Activated T-cell treated with anti-CD3 and anti-CD28 coated beads, Interleukin-2, amount 50 U/mL, for 48 hours (primary cell): Measurements from ENCODE around the gene C1QTNF6.
"Not testable (repeated sequence)": the region's sequence is repeated elsewhere in the genome, so short reads cannot be mapped to it uniquely, and the experiment has no call there.

ENCODE experiments used
- DNase-seq, 2 experiments: peaks; one replicate each; pipeline ENCODE4 v3.0.0-alpha.2; 2020

C1QTNF6 gene

DNA sequence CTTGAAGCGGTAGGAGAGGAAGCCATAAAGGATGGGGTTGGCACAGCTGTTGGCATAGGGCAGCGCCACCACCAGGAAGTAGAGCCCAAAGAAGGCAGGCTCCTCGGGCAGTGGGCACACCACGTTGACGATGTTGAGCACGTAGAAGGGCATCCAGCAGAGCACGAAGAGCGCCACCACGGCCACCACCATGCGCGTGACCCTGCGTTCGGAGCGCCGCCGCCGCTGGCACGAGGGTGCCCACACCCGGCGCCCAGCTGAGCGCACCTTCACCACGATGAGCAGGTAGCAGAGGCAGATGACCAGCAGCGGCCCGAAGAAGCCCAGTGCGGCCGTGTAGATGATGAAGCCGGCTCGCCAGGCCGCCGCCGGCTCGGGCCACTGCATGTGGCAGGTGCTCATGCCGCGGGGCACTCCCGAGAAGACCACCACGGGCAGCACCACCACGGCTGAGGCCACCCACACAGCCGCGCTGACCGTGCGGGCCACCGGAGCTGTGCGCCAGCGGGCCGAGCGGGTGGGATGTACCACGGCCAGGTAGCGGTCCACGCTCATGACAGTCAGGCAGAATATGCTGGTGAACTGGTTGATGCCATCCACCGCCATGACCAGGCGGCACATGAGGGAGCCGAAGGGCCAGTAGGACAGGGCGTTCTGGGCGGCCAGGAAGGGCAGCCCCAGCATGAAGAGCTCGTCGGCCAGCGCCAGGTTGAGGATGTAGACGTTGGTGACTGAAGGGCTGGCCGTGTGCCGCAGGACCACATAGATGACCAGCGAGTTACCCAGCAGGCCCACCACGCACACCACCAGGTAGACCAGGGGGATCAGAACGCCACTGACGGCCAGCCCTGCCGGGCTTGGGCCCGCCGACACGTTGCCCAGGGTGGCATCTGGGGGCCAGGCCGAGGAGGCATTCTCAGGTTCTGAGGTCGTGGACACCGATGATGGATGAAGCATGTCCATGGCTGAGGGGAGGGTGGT lies 19.1 kb upstream of the C1QTNF6 start:
- no peak for DNase-seq

DNA sequence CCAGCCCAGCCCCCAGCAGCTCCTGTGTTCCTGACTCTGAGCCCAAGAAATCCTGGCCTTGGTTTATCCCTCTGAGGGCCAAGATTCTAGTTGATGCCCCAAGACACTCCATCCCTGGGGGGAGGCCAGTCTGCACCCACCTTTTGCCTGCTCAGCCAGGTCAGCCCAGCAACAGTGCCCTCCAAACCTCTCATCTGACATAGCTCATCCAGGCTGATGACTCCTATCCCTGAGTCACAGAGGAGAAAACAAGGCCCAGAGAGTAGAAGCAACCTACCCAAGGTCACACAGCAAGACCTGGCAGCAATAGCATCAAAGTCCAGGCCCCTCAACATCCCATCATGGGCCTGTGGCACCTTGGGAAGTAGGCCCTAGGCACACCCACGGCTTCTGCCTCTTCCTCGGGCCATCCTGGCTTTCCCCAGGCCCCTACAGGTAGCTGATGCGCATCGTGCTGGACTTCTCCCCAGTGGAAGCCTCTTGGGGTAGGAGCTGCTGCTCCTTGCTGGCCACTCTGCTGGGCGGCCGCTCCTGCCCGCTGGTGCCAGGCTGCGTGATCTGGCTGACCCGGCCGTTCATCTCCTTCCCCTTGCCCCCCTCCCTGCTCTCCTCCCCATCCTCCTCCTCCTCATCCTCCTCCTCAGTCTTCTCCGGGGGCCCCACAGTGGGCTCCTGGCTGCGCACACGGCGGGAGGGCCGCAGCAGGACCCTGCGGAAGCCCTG lies 18.2 kb upstream of the C1QTNF6 start:
- no peak for DNase-seq

DNA sequence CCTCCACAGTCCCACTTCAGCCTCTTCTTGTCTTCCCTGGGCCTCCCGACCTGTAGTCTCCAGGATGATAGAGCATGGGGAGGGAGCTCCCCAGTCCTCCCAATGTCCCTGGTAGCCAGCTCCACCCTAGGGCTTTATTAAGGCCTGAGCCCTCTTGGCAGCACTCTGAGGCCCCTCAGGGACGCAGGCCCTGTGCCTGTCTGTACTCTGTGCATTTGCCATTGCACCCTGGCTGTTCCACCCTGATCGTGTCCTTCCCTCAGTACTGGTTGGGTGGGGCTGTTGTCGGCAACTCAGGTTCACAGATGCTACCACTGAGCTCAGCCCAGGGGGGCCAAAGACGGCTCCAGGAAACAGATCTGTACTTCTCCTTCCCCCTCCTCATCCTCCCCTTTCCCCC lies 17.0 kb upstream of the C1QTNF6 start:
- DNase-seq = no peak

DNA sequence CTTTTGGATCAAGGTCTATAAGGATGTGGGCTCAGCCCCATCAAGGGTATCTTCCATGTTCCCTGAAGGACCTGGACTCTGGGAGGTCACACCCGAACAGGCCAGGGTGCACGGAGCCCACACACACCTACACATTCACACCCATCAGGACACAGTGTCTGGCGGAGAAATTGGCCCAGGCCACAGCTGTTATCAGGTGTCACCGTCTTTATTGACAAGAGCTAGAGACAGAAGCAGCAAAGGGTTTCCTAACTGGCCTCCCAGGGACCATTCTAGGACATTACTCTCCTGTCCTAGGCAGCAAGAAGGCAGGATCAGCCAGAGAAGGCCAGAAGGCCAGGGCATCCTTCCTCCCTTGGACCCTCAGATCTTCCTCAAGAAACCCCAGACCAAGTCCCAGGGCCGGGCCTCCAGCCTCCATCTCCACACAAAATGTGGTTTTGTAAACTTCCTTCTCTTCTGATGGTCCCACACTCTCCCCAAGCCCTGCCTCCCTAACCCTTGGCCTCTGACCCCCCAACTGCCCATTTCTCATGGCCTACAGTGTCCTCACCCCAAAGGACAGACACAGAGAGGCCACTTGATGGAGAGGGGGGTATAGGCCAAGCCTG lies 16.1 kb upstream of the C1QTNF6 start:
- no peak for DNase-seq

DNA sequence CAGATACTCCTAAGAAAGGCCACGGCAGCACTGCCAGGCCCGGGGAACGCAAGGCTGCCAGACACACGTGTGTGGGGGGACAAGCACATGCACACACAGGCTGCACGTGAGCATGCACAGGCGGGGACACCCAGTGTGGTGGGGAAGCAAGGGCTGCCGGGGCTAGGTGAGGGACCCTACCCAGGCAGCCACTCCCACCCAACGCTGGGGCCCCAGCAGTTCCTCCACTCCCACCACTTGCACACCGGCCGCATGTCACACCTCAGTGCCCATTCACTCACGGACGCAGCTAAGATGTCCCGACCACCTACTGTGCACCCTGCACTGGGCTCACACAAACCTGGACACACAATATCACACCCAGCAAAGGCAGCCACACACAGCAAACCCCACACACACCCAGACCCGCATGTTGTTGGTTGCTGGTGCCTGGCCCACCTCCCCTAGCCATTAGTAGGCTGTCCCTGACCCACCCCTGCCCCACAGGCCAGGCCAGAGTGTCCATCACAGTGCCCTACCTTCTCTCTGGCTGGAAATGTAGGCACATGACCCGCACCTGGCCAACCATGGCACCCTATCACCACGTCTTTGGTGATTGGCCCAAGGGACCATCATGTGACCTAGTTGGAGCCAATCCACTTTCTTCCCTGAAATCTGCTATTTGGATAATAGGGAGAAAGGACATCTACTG lies 15.5 kb upstream of the C1QTNF6 start:
- no peak for DNase-seq

DNA sequence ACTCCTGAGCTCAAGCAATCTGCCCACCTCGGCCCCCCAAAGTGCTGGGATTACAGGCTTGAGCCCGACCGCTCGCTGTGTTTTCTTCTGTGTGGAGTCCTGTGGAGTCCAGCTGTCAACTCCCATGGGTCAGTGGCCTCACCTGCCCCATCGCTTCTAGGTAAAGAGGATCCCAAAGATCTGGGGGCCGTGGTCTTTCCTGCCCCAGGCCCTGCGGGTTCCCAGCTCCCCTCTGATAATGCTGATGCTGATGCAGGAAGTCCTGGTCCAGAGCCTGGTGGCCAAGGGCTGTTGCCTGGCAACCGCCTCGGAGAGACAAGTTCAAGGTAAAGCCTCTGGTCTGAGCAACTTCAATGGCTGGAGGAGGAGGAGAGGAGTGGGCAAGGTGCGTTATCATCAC lies 14.7 kb upstream of the C1QTNF6 start:
- no peak for DNase-seq

DNA sequence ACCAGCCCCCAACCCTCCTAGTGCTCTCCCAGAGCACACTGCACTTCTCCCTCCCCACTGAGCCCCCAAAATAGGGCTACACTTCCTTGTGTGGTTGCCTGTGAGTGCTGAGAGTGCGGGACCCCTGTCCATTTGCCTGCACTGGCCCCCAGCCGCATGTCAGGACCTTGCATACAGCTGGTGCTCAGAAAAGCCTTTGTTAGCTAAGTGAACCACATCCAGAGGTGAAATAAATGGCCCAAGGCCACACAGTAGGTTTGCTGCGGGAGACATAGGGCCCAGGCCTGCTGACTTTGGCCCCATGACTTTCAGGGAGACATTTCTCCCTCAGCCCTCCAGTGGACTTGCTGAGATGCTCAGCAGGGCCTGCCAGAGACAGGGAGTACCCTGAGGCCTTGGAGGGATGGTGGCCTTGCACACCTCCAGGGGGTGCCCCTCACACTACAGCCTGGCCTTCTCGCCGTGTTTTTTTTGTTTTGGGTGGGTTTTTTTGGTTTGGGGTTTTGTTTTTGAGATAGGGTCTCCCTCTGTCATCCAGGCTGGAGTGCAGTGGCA lies 14.0 kb upstream of the C1QTNF6 start:
- no peak for DNase-seq

DNA sequence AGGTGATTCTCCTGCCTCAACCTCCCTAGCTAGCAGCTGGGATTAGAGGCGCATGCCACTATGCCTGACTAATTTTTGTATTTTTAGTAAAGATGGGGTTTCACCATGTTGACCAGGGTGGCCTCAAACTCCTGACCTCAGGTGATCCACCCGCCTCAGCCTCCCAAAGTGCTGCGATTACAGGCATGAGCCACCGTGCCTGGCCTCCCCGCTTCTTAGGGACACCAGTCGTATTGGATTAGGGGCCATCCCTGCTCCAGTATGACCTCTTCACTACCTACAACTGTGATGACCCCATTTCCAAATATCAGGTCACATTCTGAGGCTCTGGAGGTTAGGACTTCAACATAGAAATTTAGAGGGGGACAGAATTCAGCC lies 13.4 kb upstream of the C1QTNF6 start:
- not testable (repeated sequence) for DNase-seq

DNA sequence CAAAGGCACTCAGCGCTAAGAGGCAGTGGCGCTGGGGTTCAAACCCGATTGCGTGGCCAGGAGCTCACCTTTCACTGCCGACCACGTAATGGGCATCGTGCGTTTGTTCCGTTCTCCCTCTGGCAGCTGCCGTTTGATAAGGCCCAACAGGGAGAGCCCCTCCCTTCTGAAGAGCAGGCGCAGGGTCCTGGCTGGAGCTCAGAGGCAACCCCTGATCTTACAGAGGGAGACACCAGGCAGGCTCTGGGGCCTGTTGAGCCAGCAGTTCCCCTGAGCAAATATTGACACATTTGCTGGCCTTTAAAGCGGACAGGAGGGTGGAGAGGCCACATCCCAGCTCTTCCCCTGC lies 11.7 kb upstream of the C1QTNF6 start:
- DNase-seq = no peak

DNA sequence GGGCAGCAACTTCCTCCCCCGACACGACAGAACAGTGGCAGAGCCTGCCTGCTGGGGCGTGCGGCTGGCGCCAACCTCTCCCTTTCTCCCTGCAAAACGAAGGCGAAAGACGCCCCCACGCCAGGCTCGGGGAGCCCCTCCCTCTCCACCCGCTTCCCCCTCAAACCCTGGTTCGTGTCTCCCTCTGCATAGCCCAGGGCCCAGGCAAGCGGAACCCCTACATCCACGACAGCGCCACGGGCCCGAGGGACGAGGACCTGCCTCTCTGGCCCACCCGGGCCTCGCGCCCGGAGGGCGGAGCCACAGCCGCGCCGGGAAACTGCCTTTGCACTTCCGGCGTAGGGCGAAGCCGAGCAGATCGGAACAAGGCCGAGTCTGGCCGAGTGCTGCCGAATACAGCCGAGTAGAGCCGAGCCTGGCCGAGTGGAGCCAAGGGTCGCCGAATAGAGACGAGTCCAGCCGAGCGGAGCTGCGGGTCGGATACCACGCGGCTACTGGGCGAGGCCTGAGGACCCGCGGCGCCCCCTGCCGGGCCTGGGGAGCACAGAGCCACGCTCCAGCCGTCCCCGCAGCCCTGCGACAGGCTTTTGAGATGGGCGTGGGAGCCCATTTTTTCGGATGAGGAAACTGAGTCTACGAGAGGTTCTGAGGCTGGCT lies 11.2 kb upstream of the C1QTNF6 start:
- peak; percentile 100 for DNase-seq

DNA sequence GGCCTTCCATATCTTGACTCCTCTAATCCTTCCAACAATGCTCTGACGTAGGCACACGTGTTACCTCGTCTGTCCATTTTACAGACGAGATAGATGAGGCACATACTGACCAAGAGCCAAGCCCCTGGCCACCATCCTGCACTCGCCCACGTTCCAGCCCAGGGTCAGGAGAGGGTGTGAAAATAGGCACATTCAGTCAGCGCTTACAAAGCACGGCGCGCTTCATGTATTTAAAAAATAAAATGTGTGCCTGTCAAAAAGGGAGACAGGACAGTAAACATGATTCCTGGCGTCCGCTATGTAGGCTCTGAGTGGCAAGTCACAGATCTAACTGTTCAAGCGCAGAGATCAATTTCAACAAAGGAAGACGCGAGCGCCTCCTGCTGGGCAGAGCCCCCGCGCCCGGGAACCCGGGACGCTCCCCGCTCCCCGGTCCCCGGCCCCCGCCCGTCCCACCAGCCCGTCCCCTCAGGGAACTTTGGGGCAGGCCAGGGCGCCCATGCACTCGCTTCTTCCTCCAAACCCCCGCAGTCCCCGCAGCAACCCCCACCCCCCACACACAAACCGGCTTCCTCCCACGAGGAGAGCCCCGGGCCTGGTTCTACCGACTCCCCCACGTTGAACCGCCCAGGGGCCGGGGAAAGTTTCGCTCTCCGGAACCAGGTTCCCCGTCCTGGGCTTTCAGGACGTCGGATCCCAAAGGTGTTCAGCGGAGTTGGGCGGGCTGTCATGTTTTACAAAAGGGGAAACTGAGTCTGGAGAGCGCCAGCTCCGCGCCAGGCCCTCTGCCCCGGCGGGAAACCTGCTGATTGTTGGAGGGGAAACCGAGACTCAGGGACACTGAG lies 10.4 kb upstream of the C1QTNF6 start:
- peak; percentile 97 to 98 for DNase-seq

DNA sequence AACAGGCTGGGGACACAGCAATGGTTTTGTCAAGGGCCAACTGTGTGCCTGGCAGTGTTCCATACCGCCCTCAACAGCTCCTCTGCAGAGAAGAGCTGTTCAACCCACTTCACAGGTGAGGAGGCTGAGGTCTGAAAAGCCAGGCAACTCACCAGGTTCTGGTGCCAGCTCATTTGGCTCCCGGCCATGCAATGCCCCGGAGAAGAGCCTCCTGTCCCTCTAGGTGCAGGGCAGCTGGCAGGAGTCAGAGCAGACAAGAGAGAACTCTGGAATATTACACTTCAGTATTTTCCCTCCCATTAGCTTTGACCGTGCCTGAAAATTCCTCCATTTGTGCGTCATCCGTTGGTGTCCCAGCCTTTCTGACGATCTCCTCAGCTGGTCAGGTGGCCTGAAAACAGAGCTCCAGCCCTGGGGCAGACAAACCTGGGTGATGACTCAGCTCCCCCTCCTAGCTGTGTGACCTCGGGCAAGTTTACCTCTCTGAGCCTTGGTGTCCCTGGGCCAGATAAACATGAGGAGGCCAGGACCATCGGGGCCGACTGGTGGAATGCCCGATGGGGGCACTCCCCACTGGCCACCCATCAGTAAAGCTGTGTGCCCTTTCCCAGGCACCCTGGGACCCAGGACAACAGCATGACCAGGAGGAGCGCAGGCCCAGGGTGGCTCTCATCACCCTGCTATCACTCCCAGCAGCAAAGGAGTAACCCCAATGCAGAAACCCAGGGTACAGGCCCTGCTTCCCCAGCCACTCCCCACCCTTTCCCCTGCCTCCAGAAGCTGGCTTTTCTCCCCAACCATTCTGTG lies 9.6 kb upstream of the C1QTNF6 start:
- DNase-seq = no peak

DNA sequence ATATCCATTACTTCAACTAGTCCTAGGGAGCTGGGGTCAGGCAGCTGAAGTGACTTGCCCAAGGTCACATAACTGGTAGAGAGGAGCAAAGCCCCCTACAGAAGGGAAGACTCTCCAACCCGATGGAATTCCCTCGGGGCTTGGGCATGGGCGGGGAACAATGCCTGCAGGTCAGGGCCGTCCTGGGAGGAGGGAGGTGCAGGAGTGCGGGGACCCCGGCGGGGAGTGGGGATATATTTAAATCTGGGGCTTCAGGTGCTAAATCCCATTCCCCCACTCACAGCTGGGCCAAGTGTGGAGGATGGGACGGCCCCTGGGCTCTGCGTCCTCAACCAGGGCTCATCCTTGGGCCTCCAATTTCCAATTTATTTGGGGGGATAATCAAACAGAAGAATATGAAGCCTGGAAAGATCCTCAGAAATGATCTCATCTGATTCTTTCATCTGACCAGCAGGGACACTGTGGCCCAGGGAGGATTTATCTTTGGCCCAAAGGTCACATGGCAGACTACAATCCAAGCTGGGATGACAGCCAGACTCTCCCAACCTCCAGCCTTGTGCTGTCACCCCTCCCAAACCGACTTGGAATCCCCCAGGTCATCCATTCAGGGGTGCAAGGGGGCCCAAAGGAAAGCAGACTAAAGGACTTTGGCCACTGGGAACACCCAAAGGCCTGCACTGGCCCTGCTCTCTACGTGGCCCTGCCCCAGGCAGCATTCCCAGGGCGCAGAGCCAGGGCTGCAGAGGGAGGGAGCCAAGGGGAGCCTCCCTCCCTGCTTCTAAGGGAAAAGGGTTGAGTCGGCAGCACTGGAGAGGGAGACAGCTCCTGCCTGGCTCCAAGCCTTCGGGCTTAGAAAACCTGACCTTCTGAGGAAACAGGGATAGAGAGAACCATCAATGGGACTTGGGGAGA lies 8.7 kb upstream of the C1QTNF6 start:
- DNase-seq = no peak

DNA sequence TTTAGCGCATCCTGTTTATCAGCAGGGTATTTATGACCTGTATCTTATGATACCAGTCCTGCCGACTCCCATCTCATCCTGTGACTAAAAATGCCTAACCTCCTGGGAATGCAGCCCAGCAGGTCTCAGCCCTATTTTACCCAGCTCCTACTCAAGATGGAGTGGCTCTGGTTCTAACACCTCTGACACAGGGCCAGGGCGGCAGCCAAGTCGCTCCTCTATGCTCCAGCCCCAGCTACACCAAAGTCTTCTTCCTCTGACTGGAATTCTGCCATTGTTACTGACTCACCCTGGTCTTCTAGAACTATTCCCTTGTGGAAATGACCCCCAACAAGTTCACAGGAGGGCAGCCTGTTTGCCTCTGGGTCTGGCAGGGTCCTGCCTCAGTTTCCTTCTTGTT lies 7.9 kb upstream of the C1QTNF6 start:
- no peak for DNase-seq

DNA sequence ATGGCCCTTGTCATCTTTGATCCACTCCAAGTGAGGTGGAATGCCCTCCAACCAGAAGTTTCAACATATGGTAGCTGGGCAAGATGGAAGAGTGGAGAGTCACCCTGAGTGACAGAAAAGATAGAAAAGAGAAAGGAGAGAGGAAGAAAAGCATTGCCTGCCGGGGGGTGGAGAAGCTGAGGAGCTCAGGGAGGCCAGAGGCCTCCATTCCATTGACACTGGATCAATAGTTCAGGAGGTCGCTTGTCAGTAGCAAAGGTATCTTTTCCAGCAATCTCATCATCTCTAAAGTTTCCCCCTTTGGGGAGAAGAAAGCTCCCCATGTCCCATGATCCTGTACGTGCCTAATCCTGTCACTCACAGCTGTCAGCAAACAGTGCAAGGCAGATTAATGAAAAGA lies 6.7 kb upstream of the C1QTNF6 start:
- no peak for DNase-seq

DNA sequence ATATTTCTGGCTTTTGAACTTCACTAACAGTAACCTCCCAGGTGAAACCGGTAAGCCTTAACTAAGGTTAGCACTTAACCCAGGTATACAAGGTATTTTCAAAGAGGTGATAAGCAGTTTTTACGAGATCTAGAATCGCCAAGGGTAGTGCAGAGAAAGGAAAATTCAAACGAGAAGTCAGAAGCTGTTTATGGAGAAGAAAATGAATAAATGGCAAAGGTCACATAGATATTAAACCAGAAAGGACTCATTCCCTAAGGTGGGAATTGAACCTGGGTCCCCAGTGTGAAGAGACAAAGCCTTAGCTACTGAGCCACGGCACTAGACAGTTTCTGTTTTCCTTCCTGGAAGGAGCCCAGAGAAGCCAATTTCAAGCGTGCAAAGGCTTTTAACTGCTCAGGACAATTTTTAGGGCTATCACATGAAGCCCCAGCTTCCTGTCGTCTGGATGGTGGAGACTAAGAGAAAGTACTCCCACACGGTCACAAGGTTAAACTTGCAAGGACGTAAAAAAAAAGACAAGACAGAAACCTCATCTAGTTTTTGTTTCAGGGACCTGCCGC lies 5.7 kb upstream of the C1QTNF6 start:
- peak; percentile 71 to 73 for DNase-seq

DNA sequence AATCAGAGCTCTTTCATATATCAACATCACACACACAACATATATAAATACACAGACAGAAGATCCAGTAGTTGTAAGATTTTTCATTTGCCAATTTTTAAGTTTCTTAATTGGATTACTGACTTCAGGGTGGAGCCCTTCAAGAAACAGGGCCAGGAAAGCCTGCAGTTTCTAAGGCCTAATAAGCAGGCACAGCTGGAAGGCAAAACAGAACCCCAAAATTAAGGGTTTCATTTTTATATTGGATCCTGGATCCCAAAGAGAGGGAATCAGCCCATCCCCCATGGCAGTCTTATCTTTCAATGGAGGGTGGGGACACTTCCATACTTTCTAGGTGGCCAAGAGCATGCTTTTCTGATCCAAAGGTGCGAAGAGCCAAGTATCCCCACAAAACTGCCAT lies 4.7 kb upstream of the C1QTNF6 start:
- no peak for DNase-seq

DNA sequence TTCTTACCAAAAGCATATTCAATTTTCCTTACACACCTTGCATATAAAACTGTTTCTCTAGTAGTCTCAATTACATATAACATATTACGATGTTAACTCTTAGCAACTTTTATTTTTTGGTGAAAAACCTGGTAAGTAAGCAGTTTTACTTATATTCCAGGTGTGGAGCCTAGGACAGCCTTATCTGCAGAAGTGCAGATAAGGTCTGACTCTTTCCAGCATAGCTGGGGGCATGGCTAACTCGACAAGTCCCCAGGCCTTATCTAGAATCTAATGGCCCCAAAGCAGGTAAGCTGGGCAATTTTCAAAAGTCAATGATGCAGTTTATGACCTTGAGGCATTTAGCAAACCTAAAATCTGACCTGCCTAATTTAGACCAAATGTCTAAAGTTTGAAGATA lies 4.2 kb upstream of the C1QTNF6 start:
- no peak for DNase-seq

DNA sequence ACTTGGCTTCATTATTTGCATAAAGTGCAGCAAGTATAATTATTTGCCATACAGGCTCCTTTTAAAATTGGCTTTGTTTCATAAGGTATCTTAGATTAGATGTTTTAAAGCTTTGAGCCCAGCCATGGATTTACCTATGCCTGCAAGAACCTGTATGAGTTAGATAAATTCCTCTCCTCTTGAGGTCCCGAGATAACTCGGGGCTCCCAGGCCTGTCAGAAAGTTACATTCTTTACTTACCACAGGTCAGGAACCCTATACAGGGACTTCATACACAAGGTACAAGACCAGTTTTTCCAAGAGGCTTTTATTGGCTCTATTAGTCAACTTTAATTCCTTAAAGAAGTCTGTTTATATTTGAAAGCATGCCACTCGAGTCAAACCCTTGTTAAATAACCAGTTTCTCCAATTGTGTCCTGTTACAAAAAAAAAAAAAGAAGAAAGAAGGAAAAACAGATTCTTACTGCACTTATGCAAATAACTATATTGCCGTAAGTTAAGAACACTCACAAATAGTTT lies 2.3 kb upstream of the C1QTNF6 start:
- DNase-seq = no peak
